ENCODE measurements around the gene PYCARD. TPM values are rescaled to one million over a fixed set of nuclear protein-coding genes. Genes with fewer than 3 reads are reported as not detected.

The PYCARD gene
- total RNA-seq, 1 donor from 2014 or later: 2.9 TPM

GRCh38 chr16:31243734-31244670, 41.4 kb upstream of the PYCARD start:
- Mint-ChIP-seq H3K27me3 (ENCODE audit: low read depth) (peaks cover 46% of the 10 kb centered on the region), H3K27ac (ENCODE audit: unreplicated experiment) (no peak overlapping the region), H3K9me3 (ENCODE audit: low read depth) (no peaks in the 10 kb centered on the region), H3K4me3 (ENCODE audit: unreplicated experiment) (no peak overlapping the region), H3K36me3 (ENCODE audit: low read depth) (no peaks in the 10 kb centered on the region), H3K4me1 (ENCODE audit: low read depth) (no peaks in the 10 kb centered on the region)
- TF ChIP-seq CTCF (IDR thresholded peaks at IDR 0.05): no peak
- DNase-seq (ENCODE audit: low spot score): no peak

GRCh38 chr16:31242206-31242605, 39.6 kb upstream of the PYCARD start:
- Mint-ChIP-seq H3K27me3 (ENCODE audit: low read depth) (peaks cover 42% of the 10 kb centered on the region), H3K27ac (ENCODE audit: unreplicated experiment) (no peak overlapping the region), H3K4me3 (ENCODE audit: unreplicated experiment) (no peak overlapping the region), H3K9me3 (ENCODE audit: low read depth) (no peaks in the 10 kb centered on the region), H3K4me1 (ENCODE audit: low read depth) (no peaks in the 10 kb centered on the region), H3K36me3 (ENCODE audit: low read depth) (no peaks in the 10 kb centered on the region)
- DNase-seq (ENCODE audit: low spot score): no peak
- no peak for TF ChIP-seq CTCF (IDR thresholded peaks at IDR 0.05)

- H3K27me3 Mint-ChIP-seq (ENCODE audit: low read depth): peaks cover 22% of the 10 kb centered on the region
- no peak overlapping the region for H3K27ac Mint-ChIP-seq (ENCODE audit: unreplicated experiment)
- H3K4me3 Mint-ChIP-seq (ENCODE audit: unreplicated experiment): no peak overlapping the region
- H3K4me1 Mint-ChIP-seq (ENCODE audit: low read depth): no peaks in the 10 kb centered on the region
- no peak for DNase-seq (ENCODE audit: low spot score)
- H3K9me3 Mint-ChIP-seq (ENCODE audit: low read depth): peaks cover 11% of the 10 kb centered on the region
- H3K36me3 Mint-ChIP-seq (ENCODE audit: low read depth): no peaks in the 10 kb centered on the region
- no peak for TF ChIP-seq CTCF (IDR thresholded peaks at IDR 0.05)
Observed at GRCh38 chr16:31238041-31238440, 35.5 kb upstream of the PYCARD start.

- Mint-ChIP-seq H3K4me1 (ENCODE audit: low read depth) (no peaks in the 10 kb centered on the region), H3K4me3 (ENCODE audit: unreplicated experiment) (no peak overlapping the region), H3K9me3 (ENCODE audit: low read depth) (peaks cover 5% of the 10 kb centered on the region), H3K27me3 (ENCODE audit: low read depth) (peaks cover 3% of the 10 kb centered on the region), H3K36me3 (ENCODE audit: low read depth) (no peaks in the 10 kb centered on the region), H3K27ac (ENCODE audit: unreplicated experiment) (no peak overlapping the region)
- DNase-seq (ENCODE audit: low spot score): no peak
- TF ChIP-seq CTCF (IDR thresholded peaks at IDR 0.05): no peak
Observed at GRCh38 chr16:31229501-31229900, 26.9 kb upstream of the PYCARD start.

GRCh38 chr16:31228206-31228605, 25.6 kb upstream of the PYCARD start:
- DNase-seq (ENCODE audit: low spot score): no peak
- H3K4me1 Mint-ChIP-seq (ENCODE audit: low read depth): no peaks in the 10 kb centered on the region
- TF ChIP-seq CTCF (IDR thresholded peaks at IDR 0.05): no peak
- no peak overlapping the region for H3K4me3 Mint-ChIP-seq (ENCODE audit: unreplicated experiment)
- H3K27me3 Mint-ChIP-seq (ENCODE audit: low read depth): peaks cover 3% of the 10 kb centered on the region
- no peak overlapping the region for H3K27ac Mint-ChIP-seq (ENCODE audit: unreplicated experiment)
- no peaks in the 10 kb centered on the region for H3K9me3 Mint-ChIP-seq (ENCODE audit: low read depth)
- no peaks in the 10 kb centered on the region for H3K36me3 Mint-ChIP-seq (ENCODE audit: low read depth)

Data from chondrocyte (in vitro differentiated cells).